HCT116 (cell line): Measurements from ENCODE around the gene SACM1L. TPM values are rescaled to one million over a fixed set of nuclear protein-coding genes. Genes with fewer than 3 reads are reported as not detected.

Experiments
- ATAC-seq: fragments of 200-7000 bp; cut with Tn5 transposase; 2 replicates; pipeline ENCODE4 v1.9.1; 2020; ENCODE audit warnings: mild to moderate bottlenecking, moderate library complexity
- BruUV-seq: library from RNA; stranded (reverse); fragments of 400-500 nt; replicated peaks from 2 replicates; lab custom pipeline; 2021; lab: Mats Ljungman, UMichigan
- CTCF ChIA-PET: fragments of 300-600 bp; sonication (Branson Sonifier 250); formaldehyde crosslinking; loops from one replicate; lab custom pipeline; 2021; ENCODE audit warnings: antibody characterized with exemption; lab: Charles Lee
- POLR2A ChIA-PET: fragments of 300-600, 350-600 bp; sonication (Branson Sonifier 250); formaldehyde crosslinking; loops from one replicate; lab custom pipeline; 2021; ENCODE audit warnings: antibody characterized with exemption; lab: Charles Lee
- RAD21 ChIA-PET, 2 experiments: fragments of 300-600 bp; sonication (Branson Sonifier 250); formaldehyde crosslinking; loops; one replicate each; lab custom pipeline; 2023; ENCODE audit warnings: low total read pairs in 2 of 2; ENCODE audit not compliant: uncharacterized antibody in 2 of 2, unreplicated experiment in 2 of 2, low non-redundant PET in 1 of 2; lab: Charles Lee
- DNase-seq: peaks from one replicate; pipeline ENCODE4 v3.0.0-alpha.2; 2010; ENCODE audit warnings: low read depth, low spot score
- H2AFZ ChIP-seq: fragments of 200-600 bp; shearing (Covaris generic), sonication (generic); 2 replicates; pipeline ENCODE4 v1.6.1; 2017; ENCODE audit warnings: low read depth, mixed run types, mixed read lengths, antibody characterized with exemption, low read length; ENCODE audit not compliant: poor library complexity, severe bottlenecking
- H3K27ac ChIP-seq: 2 replicates; pipeline ENCODE4 v1.5.1; 2012; ENCODE audit warnings: low read depth, low read length
- H3K27me3 ChIP-seq: fragments of 200-600 bp; sonication (generic); 2 replicates; pipeline ENCODE4 v1.6.1; 2016; ENCODE audit warnings: mixed run types, low read length, mixed read lengths; ENCODE audit not compliant: insufficient read depth
- H3K36me3 ChIP-seq, 2 experiments: fragments of 200-500 bp in 1 of 2; fragments of 200-600 bp in 1 of 2; sonication (Bioruptor generic) in 1 of 2; sonication (generic) in 1 of 2; 2 replicates each; pipeline versions ENCODE4 v1.5.1 to v1.6.1; 2014 to 2016; ENCODE audit warnings: low read length in 2 of 2, inconsistent platforms in 1 of 2, mixed read lengths in 1 of 2, mixed run types in 1 of 2; ENCODE audit not compliant: insufficient read depth in 2 of 2, control insufficient read depth in 1 of 2
- H3K4me1 ChIP-seq, 2 experiments: fragments of 200-600 bp in 1 of 2; sonication (generic) in 1 of 2; 2 replicates each; pipeline versions ENCODE4 v1.5.1 to v1.6.1; 2012 to 2017; ENCODE audit warnings: low read length in 2 of 2, inconsistent platforms in 1 of 2, mild to moderate bottlenecking in 1 of 2, mixed read lengths in 1 of 2, mixed run types in 1 of 2, moderate library complexity in 1 of 2; ENCODE audit not compliant: insufficient read depth in 2 of 2, control insufficient read depth in 1 of 2
- H3K4me2 ChIP-seq: fragments of 200-600 bp; sonication (generic); 2 replicates; pipeline ENCODE4 v1.6.1; 2017; ENCODE audit warnings: mixed run types, low read length, mixed read lengths
- H3K4me3 ChIP-seq, 2 experiments: fragments of 200-600 bp in 1 of 2; sonication (generic) in 1 of 2; replicated peaks in 1 of 2; 2 replicates each; pipeline ENCODE4 v1.5.1; 2011 to 2016; ENCODE audit warnings: low read length in 2 of 2, control low read depth in 1 of 2, low read depth in 1 of 2, mild to moderate bottlenecking in 1 of 2, mixed read lengths in 1 of 2, mixed run types in 1 of 2
- H3K79me2 ChIP-seq: fragments of 200-600 bp; sonication (generic); 2 replicates; pipeline ENCODE4 v1.6.1; 2017; ENCODE audit warnings: mild to moderate bottlenecking, mixed run types, low read length, moderate library complexity, mixed read lengths; ENCODE audit not compliant: insufficient read depth
- H3K9ac ChIP-seq: fragments of 200-600 bp; sonication (generic); 2 replicates; pipeline ENCODE4 v1.6.1; 2016; ENCODE audit warnings: low read length, mixed read lengths
- H3K9me2 ChIP-seq: fragments of 200-600 bp; sonication (generic), shearing (Covaris generic); 2 replicates; pipeline ENCODE4 v1.6.1; 2017; ENCODE audit warnings: mixed run types, mild to moderate bottlenecking, moderate library complexity; ENCODE audit not compliant: insufficient read depth
- H3K9me3 ChIP-seq, 2 experiments: fragments of 200-500 bp in 1 of 2; fragments of 200-600 bp in 1 of 2; sonication (Bioruptor generic) in 1 of 2; sonication (generic) in 1 of 2; 2 replicates each; pipeline ENCODE4 v1.6.1; 2014 to 2017; ENCODE audit warnings: low read length in 2 of 2, mixed read lengths in 2 of 2, inconsistent platforms in 1 of 2, low read depth in 1 of 2, mild to moderate bottlenecking in 1 of 2, mixed run types in 1 of 2, moderate library complexity in 1 of 2; ENCODE audit not compliant: control insufficient read depth in 1 of 2, insufficient read depth in 1 of 2
- H4K20me1 ChIP-seq: fragments of 200-600 bp; sonication (generic), shearing (Covaris generic); 2 replicates; pipeline ENCODE4 v1.6.1; 2017; ENCODE audit warnings: mixed run types, mild to moderate bottlenecking, moderate library complexity; ENCODE audit not compliant: insufficient read depth
- CBX3 ChIP-seq: IDR thresholded peaks from 2 replicates; pipeline ENCODE4 v1.6.1; 2012; ENCODE audit warnings: low read depth
- EGR1 ChIP-seq: IDR thresholded peaks from 2 replicates; pipeline ENCODE4 v1.6.1; 2012; ENCODE audit warnings: low read depth
- EZH2phosphoT487 ChIP-seq: fragments of 200-600 bp; IDR thresholded peaks from 2 replicates; pipeline ENCODE4 v1.6.1; 2018; ENCODE audit warnings: antibody characterized with exemption, borderline replicate concordance
- POLR2A ChIP-seq: IDR thresholded peaks from 2 replicates; pipeline ENCODE4 v1.7.0; 2011; ENCODE audit warnings: borderline replicate concordance; ENCODE audit not compliant: insufficient read depth, insufficient read length; ENCODE audit errors: extremely low read depth
- RAD21 ChIP-seq: IDR thresholded peaks from 2 replicates; pipeline ENCODE4 v1.6.1; 2012; ENCODE audit warnings: low read depth, mild to moderate bottlenecking
- SIN3A ChIP-seq: IDR thresholded peaks from 2 replicates; pipeline ENCODE4 v1.6.1; 2012; ENCODE audit warnings: low read depth
- SP1 ChIP-seq: IDR thresholded peaks from 2 replicates; pipeline ENCODE4 v1.6.1; 2012; ENCODE audit warnings: low read depth
- SRF ChIP-seq: IDR thresholded peaks from 2 replicates; pipeline ENCODE4 v1.6.1; 2012; ENCODE audit warnings: low read depth
- TCF7L2 ChIP-seq: IDR thresholded peaks from 2 replicates; pipeline ENCODE4 v1.7.0; 2011; ENCODE audit warnings: borderline replicate concordance, inconsistent platforms; ENCODE audit not compliant: insufficient read depth, insufficient read length; ENCODE audit errors: extremely low read depth
- YY1 ChIP-seq: IDR thresholded peaks from 2 replicates; pipeline ENCODE4 v1.6.1; 2011; ENCODE audit warnings: low read length, low read depth, moderate library complexity, mild to moderate bottlenecking; ENCODE audit not compliant: insufficient replicate concordance; ENCODE audit errors: extremely low read depth
- ZFX ChIP-seq: fragments of 450-650 bp; IDR thresholded peaks from 2 replicates; pipeline ENCODE4 v1.6.1; 2017
- intact Hi-C: fragments of 100-400 bp; cut with micrococcal nuclease; formaldehyde crosslinking; loops from 2 replicates; pipeline ENCODE4 v1.10.0; 2022
- total RNA-seq: library from RNA; stranded (reverse); gene quantifications from one replicate; pipeline ENCODE4 v1.2.1, GENCODE V29; 2021; ENCODE audit not compliant: unreplicated experiment
- TF ChIP-seq, protein P1 (sequence below): IDR thresholded peaks from 2 replicates; pipeline ENCODE4 v1.6.1; 2011; ENCODE audit warnings: mild to moderate bottlenecking, low read length, moderate library complexity; ENCODE audit not compliant: insufficient replicate concordance; ENCODE audit errors: extremely low read depth
- TF ChIP-seq, protein P2 (sequence below): IDR thresholded peaks from 2 replicates; pipeline ENCODE4 v1.6.1; 2012; ENCODE audit warnings: low read depth
- TF ChIP-seq, protein P3 (sequence below), 3 experiments: fragments of 200-600 bp in 1 of 3; sonication (generic) in 1 of 3; IDR thresholded peaks in 2 of 3; conservative IDR thresholded peaks in 1 of 3; 2 replicates each; pipeline ENCODE4 v1.5.1; 2012 to 2017; ENCODE audit warnings: low read depth in 2 of 3, low read length in 2 of 3, antibody characterized with exemption in 1 of 3, borderline replicate concordance in 1 of 3, control low read depth in 1 of 3, mild to moderate bottlenecking in 1 of 3, mixed read lengths in 1 of 3, mixed run types in 1 of 3, moderate library complexity in 1 of 3; ENCODE audit not compliant: insufficient read depth in 1 of 3
- TF ChIP-seq, protein P4 (sequence below): IDR thresholded peaks from 2 replicates; pipeline ENCODE4 v1.6.1; 2012

SACM1L gene
- total RNA-seq, 1 experiment from 2014 or later, result 27.3 TPM

DNA sequence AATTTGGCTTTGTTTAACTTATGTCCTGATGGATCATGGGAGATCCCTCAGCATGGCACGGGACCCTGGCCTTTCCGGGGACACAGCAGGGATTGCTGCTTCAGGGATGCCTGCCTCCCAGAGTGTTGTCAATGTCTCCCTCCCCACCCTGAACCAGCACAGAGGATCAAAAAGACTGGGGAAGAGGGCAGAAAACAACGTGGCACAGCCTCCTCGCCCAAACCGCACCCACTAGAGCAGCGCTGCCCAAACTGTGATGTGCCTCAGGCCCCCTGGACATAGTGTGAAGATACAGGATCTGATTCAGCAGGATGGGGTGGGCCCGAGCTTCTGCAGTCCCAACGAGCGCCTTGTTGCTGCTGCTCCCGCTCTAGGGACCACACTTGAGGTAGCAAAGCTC lies 72.6 kb downstream of the SACM1L start:
- H2AFZ ChIP-seq, result no peak overlapping the region
- H4K20me1 ChIP-seq, result no peaks in the 10 kb centered on the region
- ATAC-seq (no peak), DNase-seq (no peak)
- H3K4me2 ChIP-seq, result no peak overlapping the region
- peaks cover 10 to 18% of the 10 kb centered on the region in 2 experiments; a peak in 3 of 4 replicates for H3K4me1 ChIP-seq
- ChIA-PET RAD21 (interaction anchor here in 1 of 2 experiments (1.6 kb wide), 1 partner anchor 168 kb away, joined by 7 read pairs; no protein-coding TSS in a partner anchor), POLR2A (no interaction called here), CTCF (interaction anchor here (0.9 to 5.7 kb wide), 3 partner anchors 70 to 314 kb away, joined by 3 to 65 read pairs (median 3); no protein-coding TSS in a partner anchor)
- H3K9me3 ChIP-seq, result no peaks in the 10 kb centered on the region
- intact Hi-C loops, result loop anchor here (1.0 to 10.0 kb wide), 5 partner anchors 70 to 613 kb away; partner anchors contain the start of gene CCR5
- H3K27me3 ChIP-seq, result no peaks in the 10 kb centered on the region
- H3K36me3 ChIP-seq, result no peaks in the 10 kb centered on the region
- no peak overlapping the region for H3K27ac ChIP-seq
- no peak for TF ChIP-seq POLR2A
- no peak for TF ChIP-seq CBX3
- TF ChIP-seq, protein P1, sequence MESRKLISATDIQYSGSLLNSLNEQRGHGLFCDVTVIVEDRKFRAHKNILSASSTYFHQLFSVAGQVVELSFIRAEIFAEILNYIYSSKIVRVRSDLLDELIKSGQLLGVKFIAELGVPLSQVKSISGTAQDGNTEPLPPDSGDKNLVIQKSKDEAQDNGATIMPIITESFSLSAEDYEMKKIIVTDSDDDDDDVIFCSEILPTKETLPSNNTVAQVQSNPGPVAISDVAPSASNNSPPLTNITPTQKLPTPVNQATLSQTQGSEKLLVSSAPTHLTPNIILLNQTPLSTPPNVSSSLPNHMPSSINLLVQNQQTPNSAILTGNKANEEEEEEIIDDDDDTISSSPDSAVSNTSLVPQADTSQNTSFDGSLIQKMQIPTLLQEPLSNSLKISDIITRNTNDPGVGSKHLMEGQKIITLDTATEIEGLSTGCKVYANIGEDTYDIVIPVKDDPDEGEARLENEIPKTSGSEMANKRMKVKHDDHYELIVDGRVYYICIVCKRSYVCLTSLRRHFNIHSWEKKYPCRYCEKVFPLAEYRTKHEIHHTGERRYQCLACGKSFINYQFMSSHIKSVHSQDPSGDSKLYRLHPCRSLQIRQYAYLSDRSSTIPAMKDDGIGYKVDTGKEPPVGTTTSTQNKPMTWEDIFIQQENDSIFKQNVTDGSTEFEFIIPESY, result no peak
- no peak for TF ChIP-seq ZFX
- no peak for TF ChIP-seq YY1
- TF ChIP-seq, protein P2, sequence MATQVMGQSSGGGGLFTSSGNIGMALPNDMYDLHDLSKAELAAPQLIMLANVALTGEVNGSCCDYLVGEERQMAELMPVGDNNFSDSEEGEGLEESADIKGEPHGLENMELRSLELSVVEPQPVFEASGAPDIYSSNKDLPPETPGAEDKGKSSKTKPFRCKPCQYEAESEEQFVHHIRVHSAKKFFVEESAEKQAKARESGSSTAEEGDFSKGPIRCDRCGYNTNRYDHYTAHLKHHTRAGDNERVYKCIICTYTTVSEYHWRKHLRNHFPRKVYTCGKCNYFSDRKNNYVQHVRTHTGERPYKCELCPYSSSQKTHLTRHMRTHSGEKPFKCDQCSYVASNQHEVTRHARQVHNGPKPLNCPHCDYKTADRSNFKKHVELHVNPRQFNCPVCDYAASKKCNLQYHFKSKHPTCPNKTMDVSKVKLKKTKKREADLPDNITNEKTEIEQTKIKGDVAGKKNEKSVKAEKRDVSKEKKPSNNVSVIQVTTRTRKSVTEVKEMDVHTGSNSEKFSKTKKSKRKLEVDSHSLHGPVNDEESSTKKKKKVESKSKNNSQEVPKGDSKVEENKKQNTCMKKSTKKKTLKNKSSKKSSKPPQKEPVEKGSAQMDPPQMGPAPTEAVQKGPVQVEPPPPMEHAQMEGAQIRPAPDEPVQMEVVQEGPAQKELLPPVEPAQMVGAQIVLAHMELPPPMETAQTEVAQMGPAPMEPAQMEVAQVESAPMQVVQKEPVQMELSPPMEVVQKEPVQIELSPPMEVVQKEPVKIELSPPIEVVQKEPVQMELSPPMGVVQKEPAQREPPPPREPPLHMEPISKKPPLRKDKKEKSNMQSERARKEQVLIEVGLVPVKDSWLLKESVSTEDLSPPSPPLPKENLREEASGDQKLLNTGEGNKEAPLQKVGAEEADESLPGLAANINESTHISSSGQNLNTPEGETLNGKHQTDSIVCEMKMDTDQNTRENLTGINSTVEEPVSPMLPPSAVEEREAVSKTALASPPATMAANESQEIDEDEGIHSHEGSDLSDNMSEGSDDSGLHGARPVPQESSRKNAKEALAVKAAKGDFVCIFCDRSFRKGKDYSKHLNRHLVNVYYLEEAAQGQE, result no peak
- no peak for TF ChIP-seq EZH2phosphoT487
- TF ChIP-seq RAD21, result no peak
- TF ChIP-seq, protein P3, sequence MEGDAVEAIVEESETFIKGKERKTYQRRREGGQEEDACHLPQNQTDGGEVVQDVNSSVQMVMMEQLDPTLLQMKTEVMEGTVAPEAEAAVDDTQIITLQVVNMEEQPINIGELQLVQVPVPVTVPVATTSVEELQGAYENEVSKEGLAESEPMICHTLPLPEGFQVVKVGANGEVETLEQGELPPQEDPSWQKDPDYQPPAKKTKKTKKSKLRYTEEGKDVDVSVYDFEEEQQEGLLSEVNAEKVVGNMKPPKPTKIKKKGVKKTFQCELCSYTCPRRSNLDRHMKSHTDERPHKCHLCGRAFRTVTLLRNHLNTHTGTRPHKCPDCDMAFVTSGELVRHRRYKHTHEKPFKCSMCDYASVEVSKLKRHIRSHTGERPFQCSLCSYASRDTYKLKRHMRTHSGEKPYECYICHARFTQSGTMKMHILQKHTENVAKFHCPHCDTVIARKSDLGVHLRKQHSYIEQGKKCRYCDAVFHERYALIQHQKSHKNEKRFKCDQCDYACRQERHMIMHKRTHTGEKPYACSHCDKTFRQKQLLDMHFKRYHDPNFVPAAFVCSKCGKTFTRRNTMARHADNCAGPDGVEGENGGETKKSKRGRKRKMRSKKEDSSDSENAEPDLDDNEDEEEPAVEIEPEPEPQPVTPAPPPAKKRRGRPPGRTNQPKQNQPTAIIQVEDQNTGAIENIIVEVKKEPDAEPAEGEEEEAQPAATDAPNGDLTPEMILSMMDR (IDR thresholded peaks at IDR 0.05 in 2 of 3, conservative IDR thresholded peaks at IDR 0.05 in 1 of 3; ENCODE audit: borderline replicate concordance in 1 of 3, insufficient read depth in 1 of 3, low read depth in 2 of 3, low read length in 2 of 3), result no peak
- TF ChIP-seq TCF7L2, result no peak
- TF ChIP-seq EGR1, result no peak
- TF ChIP-seq SP1, result no peak
- TF ChIP-seq, protein P4, sequence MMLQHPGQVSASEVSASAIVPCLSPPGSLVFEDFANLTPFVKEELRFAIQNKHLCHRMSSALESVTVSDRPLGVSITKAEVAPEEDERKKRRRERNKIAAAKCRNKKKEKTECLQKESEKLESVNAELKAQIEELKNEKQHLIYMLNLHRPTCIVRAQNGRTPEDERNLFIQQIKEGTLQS, result no peak
- no peak for TF ChIP-seq SIN3A
- no peak for TF ChIP-seq SRF
- BruUV-seq, result no TSS peak
- no peak overlapping the region for H3K9ac ChIP-seq
- H3K9me2 ChIP-seq, result no peaks in the 10 kb centered on the region
- no peaks in the 10 kb centered on the region for H3K79me2 ChIP-seq
- H3K4me3 ChIP-seq, result no peak overlapping the region
